Activated B cell treated with CpG ODN at 0.5 μM for 24 hours (primary cell): Measurements from ENCODE around the gene NDUFB2. TPM values are rescaled to one million over a fixed set of nuclear protein-coding genes. Genes with fewer than 3 reads are reported as not detected.

Experiments used
- ATAC-seq: fragments of 200-7000 bp; cut with Tn5 transposase; one replicate; pipeline ENCODE4 v1.10.0; 2021; ENCODE audit warnings: low read depth, mild to moderate bottlenecking, moderate library complexity
- CTCF ChIA-PET: fragments of 350-600 bp; sonication (Branson Sonifier 250); formaldehyde crosslinking; loops from one replicate; lab custom pipeline; 2021; ENCODE audit warnings: antibody characterized with exemption; lab: Charles Lee
- POLR2A ChIA-PET: fragments of 350-600 bp; sonication (Branson Sonifier 250); formaldehyde crosslinking; loops from one replicate; lab custom pipeline; 2021; ENCODE audit warnings: antibody characterized with exemption; lab: Charles Lee
- DNase-seq: peaks from one replicate; pipeline ENCODE4 v3.0.0; 2022
- H3K27ac Mint-ChIP-seq: one replicate; pipeline ENCODE4 v1.8.0; 2020; ENCODE audit warnings: mixed read lengths
- H3K27me3 Mint-ChIP-seq: one replicate; pipeline ENCODE4 v1.8.0; 2021; ENCODE audit warnings: mixed read lengths
- H3K36me3 Mint-ChIP-seq: one replicate; pipeline ENCODE4 v1.8.0; 2021; ENCODE audit warnings: low read depth, mixed read lengths
- H3K4me1 Mint-ChIP-seq: one replicate; pipeline ENCODE4 v1.8.0; 2021; ENCODE audit warnings: mixed read lengths
- H3K4me3 Mint-ChIP-seq: one replicate; pipeline ENCODE4 v1.8.0; 2020; ENCODE audit warnings: mild to moderate bottlenecking, mixed read lengths
- H3K9me3 Mint-ChIP-seq: one replicate; pipeline ENCODE4 v1.8.0; 2020; ENCODE audit warnings: mixed read lengths
- CTCF ChIP-seq: fragments of 200-600 bp; IDR thresholded peaks from one replicate; pipeline ENCODE4 v1.8.0; 2022; ENCODE audit warnings: antibody characterized with exemption, mild to moderate bottlenecking
- intact Hi-C: fragments of 100-400 bp; cut with micrococcal nuclease; formaldehyde crosslinking; loops from one replicate; pipeline ENCODE4 v1.15.1; 2024
- total RNA-seq: library from RNA; stranded (reverse); gene quantifications from 2 replicates; pipeline ENCODE4 v1.2.3, GENCODE V29; 2022

Gene NDUFB2
- total RNA-seq, 1 donor from 2014 or later: 140 TPM

- peak overlapping the region; percentile 91 for H3K27ac Mint-ChIP-seq
- H3K4me1 Mint-ChIP-seq: peaks cover 49% of the 10 kb centered on the region
- ChIA-PET POLR2A (interaction anchor here (0.6 to 1.5 kb wide), 3 partner anchors 19 to 162 kb away, joined by 3 to 8 read pairs (median 7); partner anchors contain the start of gene NDUFB2), CTCF (no interaction called here)
- DNase-seq (no peak), ATAC-seq (no peak)
- no peak for TF ChIP-seq CTCF
- no peak overlapping the region for H3K4me3 Mint-ChIP-seq
- intact Hi-C loops: loop anchor here (5.0 to 10.0 kb wide), 2 partner anchors 500 to 1313 kb away; partner anchors contain the start of gene KDM7A
- no peaks in the 10 kb centered on the region for H3K27me3 Mint-ChIP-seq
- peaks cover 39% of the 10 kb centered on the region for H3K36me3 Mint-ChIP-seq
- no peaks in the 10 kb centered on the region for H3K9me3 Mint-ChIP-seq
Measured at GRCh38 chr7:140677496-140677895, 19.0 kb upstream of the NDUFB2 start.

DNA sequence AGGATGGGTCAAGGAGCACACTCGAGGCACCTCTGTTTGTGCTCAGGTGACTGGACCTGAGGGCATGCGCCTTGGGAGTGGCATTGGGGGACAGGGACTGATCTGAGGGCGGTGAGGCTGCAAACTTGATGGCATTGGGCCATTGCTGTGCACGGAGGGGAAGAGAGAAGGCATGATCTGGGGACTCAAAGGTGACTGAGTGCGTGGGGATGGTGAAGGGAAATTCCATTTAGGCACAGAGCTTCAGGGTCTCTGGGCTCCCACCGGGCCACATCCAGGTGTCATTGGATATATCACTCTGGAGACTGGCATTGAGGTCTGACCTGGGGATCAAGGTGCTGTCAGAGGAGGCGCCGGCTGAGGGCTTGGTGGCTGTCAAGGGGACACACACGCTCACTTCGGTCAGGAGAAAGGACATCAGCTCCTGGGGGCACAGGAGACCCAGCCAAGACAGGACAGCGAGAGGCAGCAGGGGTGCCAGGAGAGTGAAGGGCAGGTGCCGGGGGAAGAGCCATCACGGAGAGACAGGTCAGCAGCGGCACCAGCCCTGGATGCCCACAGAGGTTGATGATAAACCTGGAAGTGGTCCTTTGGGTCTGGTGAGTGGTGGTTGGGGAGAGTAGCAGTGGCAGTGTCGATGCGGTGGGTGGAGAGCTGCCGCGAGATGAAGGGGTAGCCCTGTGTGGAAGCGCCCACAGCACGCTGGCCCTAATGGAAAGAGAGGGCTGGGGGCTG lies 18.3 kb upstream of the NDUFB2 start:
- intact Hi-C loops: loop anchor here (5.0 to 10.0 kb wide), 2 partner anchors 501 to 1313 kb away; partner anchors contain the start of gene KDM7A
- ATAC-seq (no peak), DNase-seq (no peak)
- CTCF ChIA-PET: no interaction called here
- H3K4me1 Mint-ChIP-seq: peaks cover 48% of the 10 kb centered on the region
- H3K27ac Mint-ChIP-seq: no peak overlapping the region
- POLR2A ChIA-PET: no interaction called here
- H3K27me3 Mint-ChIP-seq: no peaks in the 10 kb centered on the region
- H3K4me3 Mint-ChIP-seq: no peak overlapping the region
- peaks cover 39% of the 10 kb centered on the region for H3K36me3 Mint-ChIP-seq
- no peaks in the 10 kb centered on the region for H3K9me3 Mint-ChIP-seq
- TF ChIP-seq CTCF: no peak

DNA sequence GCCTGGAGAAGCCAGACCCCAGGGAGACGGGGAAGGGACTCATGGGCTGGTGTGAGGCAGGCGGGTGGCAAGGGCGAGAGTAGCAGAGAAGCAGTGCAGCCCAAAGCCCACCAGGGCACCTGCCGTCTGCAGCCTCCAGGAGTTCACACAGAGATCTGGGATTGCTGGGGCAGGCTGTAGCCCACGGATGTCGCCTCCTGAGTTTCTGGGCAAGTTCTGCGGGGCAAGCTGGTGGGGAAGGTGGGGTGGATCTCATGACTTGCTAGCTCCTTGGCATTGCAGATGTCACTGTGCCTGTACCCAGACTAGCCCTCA lies 17.7 kb upstream of the NDUFB2 start:
- H3K27ac Mint-ChIP-seq: no peak overlapping the region
- ATAC-seq (no peak), DNase-seq (no peak)
- CTCF ChIA-PET: no interaction called here
- no peak for TF ChIP-seq CTCF
- peaks cover 44% of the 10 kb centered on the region for H3K36me3 Mint-ChIP-seq
- H3K4me3 Mint-ChIP-seq: no peak overlapping the region
- peaks cover 45% of the 10 kb centered on the region for H3K4me1 Mint-ChIP-seq
- POLR2A ChIA-PET: no interaction called here
- intact Hi-C loops: loop anchor here (5.0 to 10.0 kb wide), 2 partner anchors 501 to 1314 kb away; partner anchors contain the start of gene KDM7A
- no peaks in the 10 kb centered on the region for H3K9me3 Mint-ChIP-seq
- H3K27me3 Mint-ChIP-seq: no peaks in the 10 kb centered on the region

DNA sequence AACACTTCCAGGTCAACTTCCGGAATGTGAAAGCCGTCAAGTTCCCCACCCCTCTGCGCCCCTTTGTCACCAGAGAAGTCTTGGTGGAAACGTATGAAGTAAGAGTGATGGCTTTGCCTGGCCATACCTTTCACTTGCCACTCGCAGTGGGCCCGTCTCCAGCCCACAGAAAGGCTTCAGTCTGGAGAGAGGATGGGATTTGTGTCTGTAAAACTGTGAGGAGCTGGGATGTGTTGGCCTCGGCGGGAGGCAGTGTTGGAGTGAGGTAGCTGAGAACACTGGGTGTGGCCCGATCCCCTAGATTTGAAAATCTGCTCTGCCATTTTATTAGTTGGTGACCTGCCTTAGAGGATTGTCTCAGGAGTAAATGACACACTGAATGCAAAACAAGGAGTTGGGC lies 17.3 kb upstream of the NDUFB2 start:
- DNase-seq (no peak), ATAC-seq (no peak)
- ChIA-PET CTCF (interaction anchor here (1.0 kb wide), 1 partner anchor 202 kb away, joined by 3 read pairs; no protein-coding TSS in a partner anchor), POLR2A (interaction anchor here (0.6 kb wide), 1 partner anchor 202 kb away, joined by 3 read pairs; no protein-coding TSS in a partner anchor)
- Mint-ChIP-seq H3K36me3 (peaks cover 48% of the 10 kb centered on the region), H3K27me3 (no peaks in the 10 kb centered on the region), H3K9me3 (no peaks in the 10 kb centered on the region), H3K27ac (no peak overlapping the region), H3K4me1 (peaks cover 41% of the 10 kb centered on the region), H3K4me3 (no peak overlapping the region)
- intact Hi-C loops: loop anchor here (5.0 to 10.0 kb wide), 2 partner anchors 502 to 1314 kb away; partner anchors contain the start of gene KDM7A
- TF ChIP-seq CTCF: no peak

DNA sequence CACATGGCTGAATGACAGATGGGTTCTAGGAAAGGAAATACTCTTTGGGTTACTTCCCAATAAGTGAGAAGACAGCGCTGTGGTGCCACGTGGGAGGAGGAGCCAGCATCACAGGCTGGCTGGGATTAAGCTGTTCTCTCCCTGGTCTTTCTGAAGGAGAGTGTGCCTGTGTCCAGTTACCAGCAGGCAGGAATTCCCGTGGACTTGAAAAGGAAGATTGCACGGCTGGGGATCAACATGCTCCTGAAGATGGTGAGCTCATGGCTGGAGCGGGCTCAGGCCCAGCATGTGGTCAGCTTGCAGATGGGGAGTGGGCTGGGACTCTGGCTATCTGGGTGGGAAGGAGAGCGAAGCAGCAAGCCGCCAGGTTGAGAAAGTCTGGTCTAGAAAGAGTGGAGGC lies 15.6 kb upstream of the NDUFB2 start:
- intact Hi-C loops: no loop called here
- Mint-ChIP-seq H3K4me1 (peaks cover 24% of the 10 kb centered on the region), H3K9me3 (no peaks in the 10 kb centered on the region), H3K4me3 (no peak overlapping the region), H3K27me3 (no peaks in the 10 kb centered on the region), H3K36me3 (peaks cover 62% of the 10 kb centered on the region), H3K27ac (no peak overlapping the region)
- TF ChIP-seq CTCF: no peak
- CTCF ChIA-PET: no interaction called here
- POLR2A ChIA-PET: no interaction called here
- DNase-seq (no peak), ATAC-seq (no peak)
